ENCODE results near the gene SBNO2.

Gene SBNO2

DNA sequence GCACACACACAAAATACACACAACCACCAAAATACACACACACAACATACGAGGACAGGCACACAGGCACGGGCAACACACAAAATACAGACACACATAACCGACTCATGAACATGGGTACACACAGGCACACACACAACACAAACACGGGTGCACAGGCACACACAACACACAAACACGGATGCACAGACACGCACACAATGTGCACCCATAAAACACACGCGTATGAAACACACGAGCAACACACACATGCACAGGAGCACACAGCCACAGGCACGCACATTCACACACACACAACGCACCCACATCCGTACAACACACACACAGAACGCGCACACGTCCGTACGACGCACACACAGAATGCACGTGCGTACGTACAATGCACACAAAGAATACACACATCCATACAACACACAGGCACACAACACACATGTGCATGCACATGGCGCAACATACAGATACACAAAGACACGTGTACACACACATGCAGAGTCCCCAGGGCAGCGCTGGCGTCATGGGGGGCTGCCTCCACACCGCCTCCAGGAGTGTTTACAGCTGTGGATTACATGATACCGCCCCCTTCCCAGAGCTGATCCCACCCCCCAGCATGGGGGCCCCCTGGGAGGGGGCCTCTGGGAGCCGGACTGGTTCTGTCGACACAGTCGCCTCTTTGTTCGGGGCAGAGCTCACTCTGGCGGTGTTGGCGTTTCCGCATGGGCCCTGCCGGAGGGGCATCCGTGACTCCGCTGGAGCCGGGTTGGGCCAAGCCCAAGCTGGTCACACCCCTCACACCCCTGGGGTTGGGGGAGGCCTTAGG is 2.9 kb downstream of the SBNO2 start:
- TF ChIP-seq, protein P1, sequence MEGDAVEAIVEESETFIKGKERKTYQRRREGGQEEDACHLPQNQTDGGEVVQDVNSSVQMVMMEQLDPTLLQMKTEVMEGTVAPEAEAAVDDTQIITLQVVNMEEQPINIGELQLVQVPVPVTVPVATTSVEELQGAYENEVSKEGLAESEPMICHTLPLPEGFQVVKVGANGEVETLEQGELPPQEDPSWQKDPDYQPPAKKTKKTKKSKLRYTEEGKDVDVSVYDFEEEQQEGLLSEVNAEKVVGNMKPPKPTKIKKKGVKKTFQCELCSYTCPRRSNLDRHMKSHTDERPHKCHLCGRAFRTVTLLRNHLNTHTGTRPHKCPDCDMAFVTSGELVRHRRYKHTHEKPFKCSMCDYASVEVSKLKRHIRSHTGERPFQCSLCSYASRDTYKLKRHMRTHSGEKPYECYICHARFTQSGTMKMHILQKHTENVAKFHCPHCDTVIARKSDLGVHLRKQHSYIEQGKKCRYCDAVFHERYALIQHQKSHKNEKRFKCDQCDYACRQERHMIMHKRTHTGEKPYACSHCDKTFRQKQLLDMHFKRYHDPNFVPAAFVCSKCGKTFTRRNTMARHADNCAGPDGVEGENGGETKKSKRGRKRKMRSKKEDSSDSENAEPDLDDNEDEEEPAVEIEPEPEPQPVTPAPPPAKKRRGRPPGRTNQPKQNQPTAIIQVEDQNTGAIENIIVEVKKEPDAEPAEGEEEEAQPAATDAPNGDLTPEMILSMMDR (IDR thresholded peaks at IDR 0.05; ENCODE audit: insufficient read depth, low read depth, low read length, missing control alignments), result no peak
- H3K4me3 ChIP-seq (ENCODE audit: low read length), result peak overlapping the region; percentile 92
- DNase-seq (ENCODE audit: low read depth), result peak; percentile 33

DNA sequence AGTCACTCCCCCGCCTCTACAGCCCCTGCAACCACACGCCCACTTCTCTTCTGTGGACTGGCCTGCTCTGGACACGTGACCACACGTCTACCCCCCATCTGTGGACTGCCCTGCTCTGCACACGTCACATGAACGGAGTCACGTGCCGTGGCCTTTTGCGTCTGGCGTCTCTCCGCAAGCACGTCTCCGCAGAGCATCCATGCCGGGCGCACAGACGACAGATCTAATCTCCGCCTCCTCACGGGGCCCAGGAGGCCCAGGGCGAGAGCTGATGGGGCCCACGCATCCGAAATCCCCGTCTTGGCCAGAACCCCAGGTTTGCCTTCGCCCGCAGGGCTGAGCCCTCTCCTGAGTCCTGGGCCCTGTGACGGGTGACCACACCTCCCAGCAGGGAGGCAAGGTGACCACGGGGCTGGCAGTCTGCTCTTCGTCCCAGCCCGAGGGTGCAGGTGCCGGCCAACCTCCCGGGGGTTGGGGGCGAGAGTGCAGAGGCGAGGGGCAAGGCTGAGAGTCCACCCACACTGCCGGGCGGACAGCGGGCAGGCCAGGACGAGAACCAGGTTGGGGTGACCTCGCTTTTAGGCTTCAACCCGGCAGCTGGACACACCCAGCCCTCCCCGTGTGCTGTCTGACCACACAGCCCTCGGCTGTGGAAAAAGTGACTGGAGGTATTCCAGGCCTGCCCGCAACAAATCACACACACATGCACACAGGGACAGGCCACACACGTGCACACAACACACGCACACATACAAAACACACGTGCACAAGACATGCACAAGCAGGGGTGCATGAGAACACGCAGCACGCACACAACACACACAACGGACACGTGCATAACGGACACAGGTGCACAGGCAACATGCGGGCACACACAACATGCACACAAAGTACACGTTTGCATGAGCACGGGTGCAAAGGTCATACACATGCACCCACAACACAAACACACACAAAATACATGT is 3.9 kb downstream of the SBNO2 start:
- H3K4me3 ChIP-seq (ENCODE audit: low read length), result peak overlapping the region; percentile 14
- TF ChIP-seq, protein P1 (IDR thresholded peaks at IDR 0.05; ENCODE audit: insufficient read depth, low read depth, low read length, missing control alignments), result no peak
- DNase-seq (ENCODE audit: low read depth), result peak; percentile 81

DNA sequence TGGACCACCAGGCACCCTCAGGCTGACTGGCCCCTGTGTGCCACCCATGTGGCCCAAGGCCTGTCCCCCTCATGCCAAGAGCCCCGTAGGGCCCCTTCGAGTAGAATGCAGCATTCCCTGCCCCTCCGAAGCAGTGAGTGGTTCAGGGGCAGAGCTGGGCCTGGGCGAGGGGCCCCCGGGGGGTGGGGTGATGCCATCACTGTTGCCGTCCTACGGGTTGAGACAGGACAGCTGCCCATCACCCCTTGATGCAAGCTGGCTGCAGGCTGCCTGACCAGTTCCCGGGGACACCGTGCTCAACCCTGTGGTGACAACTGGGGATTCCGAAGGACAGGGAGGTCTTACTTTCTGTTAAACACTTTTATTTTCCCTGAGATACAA is 4.7 kb downstream of the SBNO2 start:
- peak overlapping the region; percentile 14 for H3K4me3 ChIP-seq (ENCODE audit: low read length)
- TF ChIP-seq, protein P1 (IDR thresholded peaks at IDR 0.05; ENCODE audit: insufficient read depth, low read depth, low read length, missing control alignments), result no peak
- DNase-seq (ENCODE audit: low read depth), result peak; percentile 18

DNA sequence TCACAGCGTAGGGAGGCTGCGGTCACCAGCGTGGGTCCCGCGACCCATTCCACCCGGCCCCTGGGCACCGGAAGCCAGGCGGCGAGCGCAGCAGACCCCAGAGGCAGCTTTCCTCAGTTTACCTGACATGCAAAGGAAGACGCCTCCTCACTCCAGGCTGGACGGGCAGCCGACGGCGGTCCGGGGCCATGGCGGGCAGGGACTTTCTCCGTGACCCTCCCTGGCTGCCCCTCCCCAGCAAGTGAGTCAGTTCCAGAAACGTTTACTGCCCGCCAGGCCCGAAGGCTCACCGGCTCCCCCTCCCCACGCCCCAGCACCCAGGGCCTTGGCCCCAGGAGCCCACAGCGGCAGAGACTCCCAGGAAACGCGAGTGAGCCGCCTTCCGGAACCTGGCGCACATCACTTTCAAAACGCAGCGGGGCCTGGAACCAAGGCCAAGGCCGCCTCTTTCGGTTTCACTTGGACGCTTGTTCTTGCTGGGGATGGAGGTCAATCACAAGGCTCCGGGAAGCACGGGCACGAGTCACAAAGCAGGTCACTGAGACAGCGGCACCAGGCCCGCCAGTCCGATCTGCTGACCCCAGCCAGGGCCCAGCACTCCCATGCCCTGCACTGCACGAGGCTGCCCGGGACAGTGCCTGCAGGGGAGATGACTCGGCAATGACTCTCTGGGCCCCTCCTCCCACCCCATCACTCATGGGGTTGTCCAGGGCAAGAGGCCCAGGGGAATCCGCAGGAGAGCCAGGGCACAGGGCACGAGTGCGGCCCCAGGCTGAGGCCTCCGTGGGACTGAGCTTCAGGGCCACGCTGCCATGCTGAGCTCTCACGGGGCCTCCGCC is 5.3 kb downstream of the SBNO2 start:
- TF ChIP-seq, protein P1 (IDR thresholded peaks at IDR 0.05; ENCODE audit: insufficient read depth, low read depth, low read length, missing control alignments), result no peak
- peak overlapping the region; percentile 33 for H3K4me3 ChIP-seq (ENCODE audit: low read length)
- DNase-seq (ENCODE audit: low read depth), result peak; percentile 90

DNA sequence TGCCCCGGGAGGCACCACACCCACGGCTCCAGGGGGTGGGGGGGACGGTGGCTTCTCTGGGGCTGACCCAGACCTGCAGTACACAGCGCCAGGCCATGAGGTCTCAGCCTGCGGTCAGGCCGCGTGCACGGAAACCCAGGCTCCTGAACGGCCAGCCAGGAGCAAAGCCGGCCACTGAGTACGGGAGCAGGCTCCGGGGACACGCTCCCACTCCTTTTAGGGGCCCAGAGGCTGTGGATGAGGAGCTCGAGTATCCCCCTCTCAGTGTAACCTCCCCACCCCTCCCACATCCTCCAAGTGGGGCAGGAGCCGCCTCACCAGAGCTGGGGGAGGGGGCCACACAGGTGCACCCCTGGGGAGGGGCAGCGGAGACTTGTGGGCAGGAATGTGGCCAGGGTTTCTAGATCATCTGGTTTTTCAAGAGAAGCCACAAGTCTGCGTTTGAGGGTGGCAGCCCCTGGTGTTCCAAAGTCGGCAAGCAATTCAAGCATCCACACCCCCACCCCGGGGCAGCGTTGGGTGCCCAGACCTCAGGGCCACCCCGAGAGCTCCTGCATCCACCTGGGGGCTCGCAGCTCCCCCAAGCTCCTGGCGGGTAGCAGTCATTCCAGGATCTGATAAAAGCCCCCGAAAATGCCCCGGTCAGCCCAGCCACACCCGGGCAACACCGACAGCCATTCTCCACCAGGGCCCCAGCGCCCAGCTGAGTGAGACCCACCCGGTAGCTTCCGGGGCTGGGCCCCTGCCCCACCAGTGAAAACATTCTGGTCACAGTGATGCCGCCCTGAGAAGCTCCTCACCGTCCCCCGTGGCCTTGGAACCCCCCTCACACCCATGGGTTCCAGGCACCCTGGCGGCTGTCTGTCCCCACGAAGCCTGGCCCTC is 6.1 kb downstream of the SBNO2 start:
- peak overlapping the region; percentile 33 for H3K4me3 ChIP-seq (ENCODE audit: low read length)
- DNase-seq (ENCODE audit: low read depth), result peak; percentile 49
- TF ChIP-seq, protein P1 (IDR thresholded peaks at IDR 0.05; ENCODE audit: insufficient read depth, low read depth, low read length, missing control alignments), result no peak
